VCaP (cell line): ENCODE data around the gene MAGOH.

ENCODE experiments used
- H3K27ac ChIP-seq: fragments of 450-650 bp; 2 replicates; pipeline ENCODE4 v1.5.1; 2017
- CTCF ChIP-seq: fragments of 450-650 bp; conservative IDR thresholded peaks from 2 replicates; pipeline ENCODE4 v1.5.1; 2017; ENCODE audit warnings: mild to moderate bottlenecking, moderate library complexity

The MAGOH gene

GRCh38 chr1:53182716-53183094, 55.6 kb downstream of the MAGOH start:
- TF ChIP-seq CTCF, result no peak
- H3K27ac ChIP-seq, result no peak overlapping the region

GRCh38 chr1:53182111-53182593, 56.2 kb downstream of the MAGOH start:
- TF ChIP-seq CTCF, result peak; percentile 88
- no peak overlapping the region for H3K27ac ChIP-seq

- no peak overlapping the region for H3K27ac ChIP-seq
- no peak for TF ChIP-seq CTCF
Measured at GRCh38 chr1:53180951-53181350, 57.4 kb downstream of the MAGOH start.

GRCh38 chr1:53180226-53180625, 58.1 kb downstream of the MAGOH start:
- TF ChIP-seq CTCF, result no peak

More at GRCh38 chr1:53180226-53180625, 58.1 kb downstream of the MAGOH start:
- H3K27ac ChIP-seq, result no peak overlapping the region
